BJ (cell line): ENCODE results near the gene NRIP1. TPM values are rescaled to one million over a fixed set of nuclear protein-coding genes. Genes with fewer than 3 reads are reported as not detected.

ENCODE experiments used
- CTCF ChIA-PET: fragments of 350-600 bp; formaldehyde crosslinking; extraction: SDS; loops from one replicate; lab custom pipeline; 2021; ENCODE audit warnings: antibody characterized with exemption, inconsistent platforms; lab: Yijun Ruan, JAX
- POLR2A ChIA-PET: fragments of 300-600 bp; sonication (Branson Sonifier 250); formaldehyde crosslinking; extraction: SDS; loops from one replicate; lab custom pipeline; 2021; ENCODE audit warnings: antibody characterized with exemption; lab: Charles Lee
- DNase-seq: peaks from one replicate; pipeline ENCODE4 v3.0.0-alpha.2; 2011; ENCODE audit warnings: low read depth
- H3K27me3 ChIP-seq: 2 replicates; pipeline ENCODE4 v1.6.0; 2011; ENCODE audit warnings: low read length; ENCODE audit not compliant: control insufficient read depth, insufficient read depth
- H3K36me3 ChIP-seq: 2 replicates; pipeline ENCODE4 v1.5.1; 2011; ENCODE audit warnings: low read length; ENCODE audit not compliant: control insufficient read depth, insufficient read depth
- H3K4me3 ChIP-seq: 2 replicates; pipeline ENCODE4 v1.5.1; 2011; ENCODE audit warnings: low read depth, mild to moderate bottlenecking, control low read depth, low read length
- CTCF ChIP-seq: IDR thresholded peaks from 2 replicates; pipeline ENCODE4 v1.5.1; 2011; ENCODE audit warnings: low read depth, mild to moderate bottlenecking, control low read depth, inconsistent platforms, low read length, moderate library complexity; ENCODE audit not compliant: insufficient read depth
- polyA plus RNA-seq: library from polyadenylated mRNA; depleted of rRNA; stranded (reverse); fragments of >200 nt; gene quantifications from 2 replicates; pipeline ENCODE4 v1.2.3, GENCODE V29; 2011

Gene NRIP1
- polyA plus RNA-seq, 1 experiment = 5.2 TPM

GRCh38 chr21:14998784-14999183, 66.0 kb downstream of the NRIP1 start:
- no peak for DNase-seq
- Histone ChIP-seq H3K36me3 (no peaks in the 10 kb centered on the region), H3K4me3 (no peak overlapping the region), H3K27me3 (no peaks in the 10 kb centered on the region)
- ChIA-PET CTCF (interaction anchor here (1.4 to 1.6 kb wide), 2 partner anchors 118 to 135 kb away, joined by 4 read pairs; no protein-coding TSS in a partner anchor), POLR2A (no interaction called here)
- no peak for TF ChIP-seq CTCF

GRCh38 chr21:14998336-14998735, 66.5 kb downstream of the NRIP1 start:
- POLR2A ChIA-PET = no interaction called here
- no peaks in the 10 kb centered on the region for H3K27me3 ChIP-seq
- H3K36me3 ChIP-seq = no peaks in the 10 kb centered on the region
- DNase-seq = no peak
- no peak overlapping the region for H3K4me3 ChIP-seq
- TF ChIP-seq CTCF = no peak
- CTCF ChIA-PET = interaction anchor here (1.4 to 1.9 kb wide), 3 partner anchors 9 to 134 kb away, joined by 4 to 7 read pairs (median 4); no protein-coding TSS in a partner anchor

GRCh38 chr21:14995695-14996490, 68.9 kb downstream of the NRIP1 start:
- Histone ChIP-seq H3K36me3 (no peaks in the 10 kb centered on the region), H3K27me3 (no peaks in the 10 kb centered on the region), H3K4me3 (no peak overlapping the region)
- CTCF ChIA-PET = no interaction called here
- no peak for TF ChIP-seq CTCF
- POLR2A ChIA-PET = no interaction called here
- DNase-seq = no peak

GRCh38 chr21:14995226-14995625, 69.6 kb downstream of the NRIP1 start:
- ChIA-PET CTCF (no interaction called here), POLR2A (no interaction called here)
- no peak for DNase-seq

GRCh38 chr21:14993115-14993514, 71.7 kb downstream of the NRIP1 start:
- DNase-seq = no peak
- CTCF ChIA-PET = interaction anchor here (0.9 to 1.2 kb wide), 2 partner anchors 9 to 13 kb away, joined by 3 to 4 read pairs; no protein-coding TSS in a partner anchor
- peaks cover 2% of the 10 kb centered on the region; the same call in 1 of the 2 replicates for H3K36me3 ChIP-seq
- POLR2A ChIA-PET = no interaction called here
- no peaks in the 10 kb centered on the region for H3K27me3 ChIP-seq
- TF ChIP-seq CTCF = no peak
- H3K4me3 ChIP-seq = no peak overlapping the region

More at GRCh38 chr21:14995226-14995625, 69.6 kb downstream of the NRIP1 start:
- no peak for TF ChIP-seq CTCF
- Histone ChIP-seq H3K27me3 (no peaks in the 10 kb centered on the region), H3K36me3 (no peaks in the 10 kb centered on the region), H3K4me3 (no peak overlapping the region)
